ENCODE results near the gene ZNF280A.

The ZNF280A gene

GRCh38 chr22:22548317-22548716, 28.2 kb upstream of the ZNF280A start:
- TF ChIP-seq MYC (IDR thresholded peaks at IDR 0.05; ENCODE audit: low read depth, low read length), result no peak
- TF ChIP-seq POLR2A (IDR thresholded peaks at IDR 0.05; ENCODE audit: extremely low read depth, insufficient read length), result no peak
- TF ChIP-seq CTCF (IDR thresholded peaks at IDR 0.05; ENCODE audit: low read depth, low read length), result no peak
- TF ChIP-seq MAX (IDR thresholded peaks at IDR 0.05; ENCODE audit: low read depth, low read length), result no peak
- DNase-seq (ENCODE audit: low read depth), result no peak
- H3K4me3 ChIP-seq (ENCODE audit: low read depth, low read length), result no peak overlapping the region

GRCh38 chr22:22547692-22548300, 27.7 kb upstream of the ZNF280A start:
- peak; percentile 65 for DNase-seq (ENCODE audit: low read depth)
- TF ChIP-seq MAX (IDR thresholded peaks at IDR 0.05; ENCODE audit: low read depth, low read length) (no peak), POLR2A (IDR thresholded peaks at IDR 0.05; ENCODE audit: extremely low read depth, insufficient read length) (no peak), CTCF (IDR thresholded peaks at IDR 0.05; ENCODE audit: low read depth, low read length) (no peak), MYC (IDR thresholded peaks at IDR 0.05; ENCODE audit: low read depth, low read length) (no peak)

DNA sequence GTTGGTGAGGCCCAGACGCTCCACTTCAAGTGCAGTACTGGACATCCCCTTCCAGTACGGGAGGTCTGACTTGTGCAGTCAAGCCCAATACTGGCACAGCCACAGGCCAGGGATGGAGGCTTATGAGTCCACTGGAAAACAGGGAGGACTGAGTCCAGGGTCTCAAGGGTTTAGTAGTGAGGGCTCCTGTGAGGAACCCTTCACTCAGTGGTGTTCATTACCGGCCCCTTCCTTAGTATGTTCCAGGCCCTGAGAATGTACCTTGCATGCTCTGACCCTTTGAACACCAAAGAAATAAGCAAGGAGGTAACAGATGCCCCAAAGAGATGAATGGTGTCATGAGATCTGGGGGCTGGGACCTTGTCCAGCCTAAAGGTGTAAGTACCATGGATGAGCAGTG, 27.2 kb upstream of the ZNF280A start:
- DNase-seq (ENCODE audit: low read depth), result no peak
- TF ChIP-seq CTCF (IDR thresholded peaks at IDR 0.05; ENCODE audit: low read depth, low read length), result no peak
- TF ChIP-seq MYC (IDR thresholded peaks at IDR 0.05; ENCODE audit: low read depth, low read length), result no peak
- no peak for TF ChIP-seq MAX (IDR thresholded peaks at IDR 0.05; ENCODE audit: low read depth, low read length)
- TF ChIP-seq POLR2A (IDR thresholded peaks at IDR 0.05; ENCODE audit: extremely low read depth, insufficient read length), result no peak

More at GRCh38 chr22:22547692-22548300, 27.7 kb upstream of the ZNF280A start:
- H3K4me3 ChIP-seq (ENCODE audit: low read depth, low read length), result no peak overlapping the region

DNA sequence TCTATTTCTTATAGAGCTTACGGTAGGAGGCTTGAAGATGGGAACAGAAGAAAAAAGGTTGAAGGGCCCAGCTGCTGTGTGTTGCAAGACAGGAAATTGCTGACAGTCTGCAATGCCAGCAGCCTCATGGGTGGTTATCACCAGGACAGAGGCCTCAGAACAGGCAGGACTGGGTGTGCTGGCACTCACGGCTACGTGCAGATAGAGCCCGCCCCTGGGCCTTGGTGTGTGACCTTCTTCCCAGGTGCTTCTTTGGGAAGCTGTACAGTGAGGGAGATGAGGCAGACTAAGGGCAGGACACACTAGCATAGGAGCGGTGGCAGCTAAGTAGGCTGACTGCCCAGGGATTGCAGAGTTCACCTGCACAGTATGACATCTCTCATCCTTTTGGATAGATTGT, 26.4 kb upstream of the ZNF280A start:
- no peak overlapping the region for H3K4me3 ChIP-seq (ENCODE audit: low read depth, low read length)
- DNase-seq (ENCODE audit: low read depth), result peak; percentile 89
- peak; percentile 57 for TF ChIP-seq MYC (IDR thresholded peaks at IDR 0.05; ENCODE audit: low read depth, low read length)
- TF ChIP-seq MAX (IDR thresholded peaks at IDR 0.05; ENCODE audit: low read depth, low read length), result peak; percentile 58
- no peak for TF ChIP-seq CTCF (IDR thresholded peaks at IDR 0.05; ENCODE audit: low read depth, low read length)

More for the DNA sequence above, 27.2 kb upstream of the ZNF280A start:
- H3K4me3 ChIP-seq (ENCODE audit: low read depth, low read length), result no peak overlapping the region

GRCh38 chr22:22545084-22545483, 25.0 kb upstream of the ZNF280A start:
- no peak for TF ChIP-seq MAX (IDR thresholded peaks at IDR 0.05; ENCODE audit: low read depth, low read length)
- TF ChIP-seq POLR2A (IDR thresholded peaks at IDR 0.05; ENCODE audit: extremely low read depth, insufficient read length), result no peak
- TF ChIP-seq CTCF (IDR thresholded peaks at IDR 0.05; ENCODE audit: low read depth, low read length), result no peak
- no peak for TF ChIP-seq MYC (IDR thresholded peaks at IDR 0.05; ENCODE audit: low read depth, low read length)
- no peak for DNase-seq (ENCODE audit: low read depth)
- H3K4me3 ChIP-seq (ENCODE audit: low read depth, low read length), result no peak overlapping the region
